Heart left ventricle (tissue), 16 donors: ENCODE results near the gene LEFTY1. TPM values are rescaled to one million over a fixed set of nuclear protein-coding genes. Genes with fewer than 3 reads are reported as not detected.

Experiments used
- ATAC-seq, 4 donors: fragments of 200-7000 bp; cut with Tn5 transposase; one replicate each; pipeline ENCODE4 v1.9.1; 2020 to 2022; ENCODE audit warnings: moderate library complexity in 4 of 4, mild to moderate bottlenecking in 3 of 4, moderate number of reproducible peaks in 1 of 4
- DNase-seq, 5 donors: peaks; one replicate each; pipeline ENCODE4 v3.0.0-alpha.2; 2020
- H3K27ac ChIP-seq, 12 donors: fragments of 200-600 bp; sonication (generic) in 4 of 12; one replicate each; pipeline versions ENCODE4 v1.5.0 to v1.8.0; 2016 to 2022; ENCODE audit warnings: mild to moderate bottlenecking in 2 of 12
- H3K27me3 ChIP-seq, 9 donors: fragments of 200-600 bp; sonication (generic) in 2 of 9; one replicate each; pipeline versions ENCODE4 v1.5.1 to v1.8.0; 2016 to 2022; ENCODE audit warnings: mild to moderate bottlenecking in 3 of 9
- H3K36me3 ChIP-seq, 9 donors: fragments of 200-600 bp; sonication (generic) in 2 of 9; one replicate each; pipeline versions ENCODE4 v1.5.0 to v1.8.0; 2018 to 2022; ENCODE audit warnings: mild to moderate bottlenecking in 2 of 9
- H3K4me1 ChIP-seq, 12 donors: fragments of 200-600 bp; sonication (generic) in 4 of 12; one replicate each; pipeline versions ENCODE4 v1.5.0 to v1.8.0; 2016 to 2022; ENCODE audit warnings: mild to moderate bottlenecking in 3 of 12
- H3K4me3 ChIP-seq, 12 donors: fragments of 200-600 bp; sonication (generic) in 4 of 12; one replicate each; pipeline versions ENCODE4 v1.5.0 to v1.8.0; 2017 to 2022; ENCODE audit warnings: mild to moderate bottlenecking in 9 of 12, moderate library complexity in 4 of 12
- H3K9me3 ChIP-seq, 12 donors: fragments of 200-600 bp; sonication (generic) in 4 of 12; one replicate each; pipeline versions ENCODE4 v1.5.0 to v1.8.0; 2016 to 2022; ENCODE audit warnings: mild to moderate bottlenecking in 1 of 12
- CTCF ChIP-seq, 12 donors: fragments of 200-600 bp; sonication (generic) in 4 of 12; IDR thresholded peaks; one replicate each; pipeline versions ENCODE4 v1.5.0 to v1.8.0; 2018 to 2022; ENCODE audit warnings: antibody characterized with exemption in 12 of 12, mild to moderate bottlenecking in 5 of 12
- POLR2A ChIP-seq, 2 donors: fragments of 450-650 bp; IDR thresholded peaks; one replicate each; pipeline ENCODE4 v1.6.1; 2017; ENCODE audit warnings: antibody characterized with exemption in 2 of 2, mild to moderate bottlenecking in 2 of 2, moderate library complexity in 2 of 2
- WGBS, 4 donors: extraction: QIAGEN DNeasy Blood & Tissue Kit in 2 of 4; methylation state at CpG; one replicate each; pipeline versions ENCODE4 v1.1.5 to v1.1.7; 2013 to 2018; 5-methylcytosine and 5-hydroxymethylcytosine counted together
- intact Hi-C, 10 donors: fragments of 100-400 bp; cut with DNase I; formaldehyde crosslinking; loops; one replicate each; pipeline versions ENCODE4 v1.11.1 to v1.14.2; 2022
- polyA plus RNA-seq, 2 donors: library from polyadenylated mRNA; stranded (reverse); fragments of 200-250 nt; gene quantifications; one replicate each; pipeline ENCODE4 v1.2.3, GENCODE V29; 2013
- total RNA-seq, 9 donors: library from RNA; depleted of rRNA in 2 of 9; stranded (reverse); fragments of >200 nt in 2 of 9; fragmentation: NEBNext Ultra II Directional in 3 of 9; extraction: Animal tissue kit (Norgen Biotek cat#: 25700) in 3 of 9; gene quantifications; one replicate each; pipeline versions ENCODE4 v1.1.0 to v1.2.4, GENCODE V29; 2016 to 2023
- donor health status: ischemic (EF 13 %, LVEDD 7.1; RV severe dilation, severe dysfunction).
- donor health status: healthy with polysubstance abuse.
- donor health status: DM: no; HTN: yes; CAD: no.
- donor health status: DM: no; HTN: no; CAD: no.
- donor health status: ischemic (EF 25% LVEDD 6.9; RV normal size, moderate dysfunction).
- donor health status: ischemic (EF 25% LVEDD 5.7; RV mildly dilated, moderate dysfunction).
- donor health status: healthy.
- donor health status: DM: yes; HTN: yes; CAD: no.
- donor health status: ischemic (EF 35%, LVEDD 5.7; RV mildly dilated, moderate dysfunction).
- donor health status: nonischemic (EF 11% LVEDD 7.7; RV severe dilation, severe dysfunction).
- donor health status: DM: yes; HTN: yes; CAD: no.
- donor health status: PGD.
- donor health status: ischemic (EF 29% LVEDD 5.4; RV normal size, mild dysfunction).
- donor health status: nonischemic (EF 23%, LVEDD 6.1; RV moderate dilation, normal function).

The LEFTY1 gene
- total and polyA plus RNA-seq, 11 donors = 0.19 to 0.77 (median 0.35) TPM; not detected in 6

GRCh38 chr1:225906467-225906866 lies 17.5 kb upstream of the LEFTY1 start:
- H3K27ac ChIP-seq = no peak overlapping the region
- H3K36me3 ChIP-seq = no peaks in the 10 kb centered on the region
- 89 to 98% (median 96%) methylated on average over 6 of the region's 6 CpGs for WGBS, 4 donors
- intact Hi-C loops = no loop called here
- H3K4me3 ChIP-seq = no peak overlapping the region
- no peak for TF ChIP-seq POLR2A (IDR thresholded peaks at IDR 0.05)
- no peak for TF ChIP-seq CTCF (IDR thresholded peaks at IDR 0.05)
- DNase-seq (no peak), ATAC-seq (no peak)
- peaks cover 0 to 8% (median 5%) of the 10 kb centered on the region in 12 donors for H3K4me1 ChIP-seq
- no peaks in the 10 kb centered on the region for H3K9me3 ChIP-seq
- H3K27me3 ChIP-seq = no peaks in the 10 kb centered on the region

GRCh38 chr1:225903623-225904022 lies 14.7 kb upstream of the LEFTY1 start:
- 84 to 89% (median 85%) methylated on average over 4 of the region's 4 CpGs for WGBS, 4 donors
- H3K27me3 ChIP-seq = no peaks in the 10 kb centered on the region
- intact Hi-C loops = no loop called here
- no peak overlapping the region for H3K27ac ChIP-seq
- H3K9me3 ChIP-seq = no peaks in the 10 kb centered on the region
- H3K4me1 ChIP-seq = no peaks in the 10 kb centered on the region
- H3K36me3 ChIP-seq = no peaks in the 10 kb centered on the region
- ATAC-seq (no peak), DNase-seq (peak in 1 of 5 donors; percentile 4)
- H3K4me3 ChIP-seq = no peak overlapping the region
- no peak for TF ChIP-seq CTCF (IDR thresholded peaks at IDR 0.05)
- TF ChIP-seq POLR2A (IDR thresholded peaks at IDR 0.05) = no peak

- 51 to 63% (median 55%) methylated on average over 4 of the region's 4 CpGs for whole genome bisulfite sequencing, 4 donors
- no peaks in the 10 kb centered on the region for H3K9me3 ChIP-seq
- H3K36me3 ChIP-seq = no peaks in the 10 kb centered on the region
- intact Hi-C loops = no loop called here
- H3K27me3 ChIP-seq = no peaks in the 10 kb centered on the region
- ATAC-seq (no peak), DNase-seq (no peak)
- H3K4me1 ChIP-seq = peaks cover 0 to 12% (median 0%) of the 10 kb centered on the region in 12 donors
- no peak overlapping the region for H3K27ac ChIP-seq
- TF ChIP-seq POLR2A (IDR thresholded peaks at IDR 0.05) (no peak), CTCF (IDR thresholded peaks at IDR 0.05) (no peak)
- no peak overlapping the region for H3K4me3 ChIP-seq
Measured at GRCh38 chr1:225899044-225899925, 10.3 kb upstream of the LEFTY1 start.

GRCh38 chr1:225897595-225898514 lies 8.9 kb upstream of the LEFTY1 start:
- no peak for TF ChIP-seq POLR2A (IDR thresholded peaks at IDR 0.05)
- TF ChIP-seq CTCF (IDR thresholded peaks at IDR 0.05) = no peak
- 93 to 96% (median 94%) methylated on average over 18 to 19 of the region's 19 CpGs for WGBS, 4 donors
- DNase-seq (no peak), ATAC-seq (no peak)
- Histone ChIP-seq H3K9me3 (no peaks in the 10 kb centered on the region), H3K27me3 (no peaks in the 10 kb centered on the region), H3K36me3 (no peaks in the 10 kb centered on the region), H3K4me3 (no peak overlapping the region), H3K4me1 (peaks cover 0 to 12% (median 0%) of the 10 kb centered on the region in 12 donors), H3K27ac (peak overlapping the region in 1 of 12 donors; percentile 27)
- intact Hi-C loops = no loop called here
